Stomach (tissue), 4 donors: ENCODE measurements around the gene CEACAM5.
"Not testable (repeated sequence)": the region's sequence is repeated elsewhere in the genome, so short reads cannot be mapped to it uniquely, and the experiment has no call there.

Experiments
- CTCF ChIP-seq, 7 experiments: fragments of 450-650 bp in 4 of 7; fragments of 200-600 bp in 3 of 7; sonication (generic) in 3 of 7; IDR thresholded peaks; one replicate each; pipeline ENCODE4 v1.5.1; 2016 to 2019; ENCODE audit warnings: antibody characterized with exemption in 7 of 7, control low read depth in 2 of 7, mild to moderate bottlenecking in 1 of 7
- EP300 ChIP-seq: sonication (generic); formaldehyde crosslinking; IDR thresholded peaks from one replicate; pipeline ENCODE4 v1.6.1; 2017; ENCODE audit warnings: antibody characterized with exemption
- POLR2A ChIP-seq, 4 donors: fragments of 450-650 bp; IDR thresholded peaks; one replicate each; pipeline ENCODE4 v1.6.1; 2016; ENCODE audit warnings: antibody characterized with exemption in 4 of 4, control low read depth in 2 of 4, mild to moderate bottlenecking in 1 of 4, moderate library complexity in 1 of 4
- POLR2AphosphoS5 ChIP-seq, 3 donors: sonication (generic); formaldehyde crosslinking; IDR thresholded peaks; one replicate each; pipeline ENCODE4 v1.6.1; 2016; ENCODE audit warnings: antibody characterized with exemption in 3 of 3

GRCh38 chr19:41768105-41768504 lies 59.7 kb downstream of the CEACAM5 start:
- not testable (repeated sequence) for TF ChIP-seq CTCF (IDR thresholded peaks at IDR 0.05); POLR2A (IDR thresholded peaks at IDR 0.05); EP300; POLR2AphosphoS5 (IDR thresholded peaks at IDR 0.05)
